Prostate gland (tissue), 2 donors: ENCODE results near the gene SACM1L.

ENCODE experiments used
- POLR2A ChIP-seq: fragments of 450-650 bp; IDR thresholded peaks from one replicate; pipeline ENCODE4 v1.6.1; 2016; ENCODE audit warnings: antibody characterized with exemption, mild to moderate bottlenecking
- POLR2AphosphoS5 ChIP-seq: sonication (generic); formaldehyde crosslinking; IDR thresholded peaks from one replicate; pipeline ENCODE4 v1.6.1; 2017; ENCODE audit warnings: antibody characterized with exemption
- TF ChIP-seq, protein P1 (sequence below), 4 experiments: fragments of 200-600 bp in 2 of 4; fragments of 450-650 bp in 2 of 4; sonication (generic) in 2 of 4; IDR thresholded peaks; 1 replicate in 3 of 4; 2 replicates in 1 of 4; pipeline ENCODE4 v1.5.1; 2016 to 2019; ENCODE audit warnings: antibody characterized with exemption in 4 of 4, mild to moderate bottlenecking in 2 of 4, moderate library complexity in 2 of 4

DNA sequence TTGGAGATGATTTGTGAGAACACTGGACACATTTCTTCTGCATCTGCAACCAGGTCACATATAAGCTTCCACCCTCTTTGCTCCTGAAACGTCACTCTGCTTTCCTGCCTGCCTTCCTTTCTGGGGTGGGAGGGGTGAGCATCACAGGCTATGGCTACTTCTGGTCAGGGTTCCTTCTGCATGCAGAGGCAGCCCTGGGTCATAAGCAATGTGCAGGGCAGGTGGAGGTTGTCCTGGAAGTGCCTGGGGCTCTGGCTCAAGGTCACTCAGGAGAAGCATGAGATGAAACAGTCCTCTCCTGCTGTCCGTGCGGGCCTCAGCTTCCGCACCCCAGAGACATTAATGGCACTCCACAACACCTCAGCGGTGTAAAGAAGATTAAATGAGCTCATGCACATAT is 92.1 kb downstream of the SACM1L start:
- TF ChIP-seq, protein P1, sequence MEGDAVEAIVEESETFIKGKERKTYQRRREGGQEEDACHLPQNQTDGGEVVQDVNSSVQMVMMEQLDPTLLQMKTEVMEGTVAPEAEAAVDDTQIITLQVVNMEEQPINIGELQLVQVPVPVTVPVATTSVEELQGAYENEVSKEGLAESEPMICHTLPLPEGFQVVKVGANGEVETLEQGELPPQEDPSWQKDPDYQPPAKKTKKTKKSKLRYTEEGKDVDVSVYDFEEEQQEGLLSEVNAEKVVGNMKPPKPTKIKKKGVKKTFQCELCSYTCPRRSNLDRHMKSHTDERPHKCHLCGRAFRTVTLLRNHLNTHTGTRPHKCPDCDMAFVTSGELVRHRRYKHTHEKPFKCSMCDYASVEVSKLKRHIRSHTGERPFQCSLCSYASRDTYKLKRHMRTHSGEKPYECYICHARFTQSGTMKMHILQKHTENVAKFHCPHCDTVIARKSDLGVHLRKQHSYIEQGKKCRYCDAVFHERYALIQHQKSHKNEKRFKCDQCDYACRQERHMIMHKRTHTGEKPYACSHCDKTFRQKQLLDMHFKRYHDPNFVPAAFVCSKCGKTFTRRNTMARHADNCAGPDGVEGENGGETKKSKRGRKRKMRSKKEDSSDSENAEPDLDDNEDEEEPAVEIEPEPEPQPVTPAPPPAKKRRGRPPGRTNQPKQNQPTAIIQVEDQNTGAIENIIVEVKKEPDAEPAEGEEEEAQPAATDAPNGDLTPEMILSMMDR (IDR thresholded peaks at IDR 0.05) = no peak
- TF ChIP-seq POLR2A (no peak), POLR2AphosphoS5 (no peak)
